ENCODE results near the gene SLC6A5.

DNA sequence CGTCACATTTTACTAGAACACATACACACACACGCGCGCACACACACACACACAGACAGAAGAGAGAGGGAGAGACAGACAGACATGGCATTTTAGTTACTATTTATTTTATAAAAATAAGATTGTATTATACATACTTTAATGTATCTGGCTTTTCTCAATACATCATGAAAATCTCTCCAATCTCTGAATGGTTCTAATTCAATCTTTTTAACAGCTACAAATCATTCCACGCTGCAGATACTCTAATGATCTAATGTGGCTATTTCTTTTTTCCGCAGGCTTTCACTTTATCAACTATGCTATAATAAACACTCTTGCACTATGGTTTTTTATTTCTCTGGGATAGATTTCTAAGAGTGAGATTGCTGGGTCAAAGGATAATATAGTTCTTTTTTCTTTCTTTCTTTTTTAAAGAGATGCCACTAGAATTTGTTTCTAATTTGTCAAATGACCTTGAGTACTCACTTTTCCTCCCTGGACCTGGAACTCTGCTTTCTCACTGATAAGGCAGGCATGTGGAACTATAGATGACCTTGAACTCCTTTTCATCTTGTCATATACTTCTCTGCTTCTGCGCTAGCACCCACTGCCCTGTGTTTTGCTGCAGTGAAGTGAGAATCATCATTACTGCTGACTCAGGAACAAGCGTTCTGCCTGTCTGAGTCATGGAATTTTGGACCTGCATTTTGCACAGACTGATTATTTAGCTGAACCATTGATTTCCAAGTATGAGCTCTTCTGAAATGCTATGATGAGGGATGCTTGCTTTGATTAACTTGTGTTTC, 4.9 kb upstream of the SLC6A5 start:
- TF ChIP-seq, protein P1, sequence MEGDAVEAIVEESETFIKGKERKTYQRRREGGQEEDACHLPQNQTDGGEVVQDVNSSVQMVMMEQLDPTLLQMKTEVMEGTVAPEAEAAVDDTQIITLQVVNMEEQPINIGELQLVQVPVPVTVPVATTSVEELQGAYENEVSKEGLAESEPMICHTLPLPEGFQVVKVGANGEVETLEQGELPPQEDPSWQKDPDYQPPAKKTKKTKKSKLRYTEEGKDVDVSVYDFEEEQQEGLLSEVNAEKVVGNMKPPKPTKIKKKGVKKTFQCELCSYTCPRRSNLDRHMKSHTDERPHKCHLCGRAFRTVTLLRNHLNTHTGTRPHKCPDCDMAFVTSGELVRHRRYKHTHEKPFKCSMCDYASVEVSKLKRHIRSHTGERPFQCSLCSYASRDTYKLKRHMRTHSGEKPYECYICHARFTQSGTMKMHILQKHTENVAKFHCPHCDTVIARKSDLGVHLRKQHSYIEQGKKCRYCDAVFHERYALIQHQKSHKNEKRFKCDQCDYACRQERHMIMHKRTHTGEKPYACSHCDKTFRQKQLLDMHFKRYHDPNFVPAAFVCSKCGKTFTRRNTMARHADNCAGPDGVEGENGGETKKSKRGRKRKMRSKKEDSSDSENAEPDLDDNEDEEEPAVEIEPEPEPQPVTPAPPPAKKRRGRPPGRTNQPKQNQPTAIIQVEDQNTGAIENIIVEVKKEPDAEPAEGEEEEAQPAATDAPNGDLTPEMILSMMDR (IDR thresholded peaks at IDR 0.05) = no peak
- no peak for TF ChIP-seq POLR2AphosphoS5 (IDR thresholded peaks at IDR 0.05)
